Left cardiac atrium (tissue), 4 donors: Measurements from ENCODE around the gene NACAD. TPM values are rescaled to one million over a fixed set of nuclear protein-coding genes. Genes with fewer than 3 reads are reported as not detected.

Experiments used
- ATAC-seq, 2 donors: fragments of 200-7000 bp; cut with Tn5 transposase; one replicate each; pipeline ENCODE4 v1.9.1; 2020; ENCODE audit warnings: mild to moderate bottlenecking in 2 of 2, moderate library complexity in 2 of 2
- DNase-seq: peaks from one replicate; pipeline ENCODE4 v3.0.0-alpha.2; 2020
- intact Hi-C, 2 donors: fragments of 100-400 bp; cut with DNase I; formaldehyde crosslinking; loops; one replicate each; pipeline versions ENCODE4 v1.14.1 to v1.15.1; 2022 to 2023
- total RNA-seq, 2 donors: library from RNA; stranded (reverse); fragmentation: NEBNext Ultra II Directional; extraction: Animal tissue kit (Norgen Biotek cat#: 25700); gene quantifications; one replicate each; pipeline ENCODE4 v1.2.1, GENCODE V29; 2021
- donor health status: DM: no; HTN: yes; CAD: no.
- donor health status: DM: no; HTN: yes; CAD: no; lungs with severe emphysema.
- donor health status: DM: yes; HTN: yes; CAD: no.
- donor health status: Dilated cardiomyopathy.

Gene NACAD
- total RNA-seq, 2 donors from 2014 or later: 3.9 to 5.5 TPM

DNA sequence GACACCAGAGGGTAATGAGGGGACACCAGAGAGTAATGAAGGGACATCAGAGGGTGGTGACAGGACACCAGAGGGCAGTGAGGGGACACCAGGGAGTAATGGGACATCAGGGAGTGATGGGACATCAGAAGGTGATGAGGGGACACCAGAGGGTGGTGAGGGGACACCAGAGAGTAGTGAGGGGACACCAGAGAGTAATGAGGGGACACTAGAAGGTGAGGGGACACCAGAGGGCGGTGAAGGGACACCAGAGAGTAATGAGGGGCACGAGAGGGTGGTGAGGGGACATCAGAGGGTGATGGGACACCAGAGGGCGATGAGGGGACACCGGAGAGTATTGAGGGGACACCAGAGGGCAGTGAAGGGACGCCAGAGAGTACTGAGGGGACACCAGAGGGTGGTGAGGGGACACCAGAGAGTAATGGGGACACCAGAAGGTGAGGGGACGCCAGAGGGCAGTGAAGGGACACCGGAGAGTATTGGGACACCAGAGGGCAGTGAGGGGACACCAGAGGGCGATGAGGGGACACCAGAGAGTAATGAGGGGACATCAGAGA is 10.6 kb downstream of the NACAD start:
- DNase-seq: no peak
- intact Hi-C loops: no loop called here
- ATAC-seq: no peak

- DNase-seq: no peak
- no peak for ATAC-seq
- intact Hi-C loops: no loop called here
These were observed 11.2 kb downstream of the NACAD start for GRCh38 chr7:45077579-45077978.

DNA sequence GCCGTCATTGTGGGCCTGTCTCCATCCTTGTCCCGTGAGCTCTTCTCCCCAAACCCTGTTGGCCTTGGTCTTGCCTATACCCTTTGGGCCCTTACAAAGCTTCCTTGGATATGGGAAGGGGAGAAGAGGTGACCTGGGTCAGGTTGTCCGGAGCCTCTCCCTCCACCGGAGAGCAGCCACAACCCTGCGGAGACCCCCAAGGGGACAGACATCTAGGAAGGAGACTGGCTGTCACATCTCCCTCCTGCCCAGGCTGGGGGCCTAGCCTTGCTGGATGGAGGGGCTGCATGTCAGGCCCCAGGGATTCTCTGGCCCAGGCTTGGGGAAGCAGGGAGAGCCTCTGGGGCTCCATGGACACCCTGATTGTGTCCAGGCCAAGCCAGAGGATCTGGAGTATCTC is 11.8 kb downstream of the NACAD start:
- intact Hi-C loops: no loop called here
- no peak for DNase-seq

GRCh38 chr7:45075871-45076796 is 12.6 kb downstream of the NACAD start:
- DNase-seq (no peak), ATAC-seq (no peak)
- intact Hi-C loops: no loop called here

More for the DNA sequence above, 11.8 kb downstream of the NACAD start:
- no peak for ATAC-seq

- intact Hi-C loops: no loop called here
- no peak for DNase-seq
- ATAC-seq: no peak
These were observed 13.5 kb downstream of the NACAD start for GRCh38 chr7:45075355-45075644.

DNA sequence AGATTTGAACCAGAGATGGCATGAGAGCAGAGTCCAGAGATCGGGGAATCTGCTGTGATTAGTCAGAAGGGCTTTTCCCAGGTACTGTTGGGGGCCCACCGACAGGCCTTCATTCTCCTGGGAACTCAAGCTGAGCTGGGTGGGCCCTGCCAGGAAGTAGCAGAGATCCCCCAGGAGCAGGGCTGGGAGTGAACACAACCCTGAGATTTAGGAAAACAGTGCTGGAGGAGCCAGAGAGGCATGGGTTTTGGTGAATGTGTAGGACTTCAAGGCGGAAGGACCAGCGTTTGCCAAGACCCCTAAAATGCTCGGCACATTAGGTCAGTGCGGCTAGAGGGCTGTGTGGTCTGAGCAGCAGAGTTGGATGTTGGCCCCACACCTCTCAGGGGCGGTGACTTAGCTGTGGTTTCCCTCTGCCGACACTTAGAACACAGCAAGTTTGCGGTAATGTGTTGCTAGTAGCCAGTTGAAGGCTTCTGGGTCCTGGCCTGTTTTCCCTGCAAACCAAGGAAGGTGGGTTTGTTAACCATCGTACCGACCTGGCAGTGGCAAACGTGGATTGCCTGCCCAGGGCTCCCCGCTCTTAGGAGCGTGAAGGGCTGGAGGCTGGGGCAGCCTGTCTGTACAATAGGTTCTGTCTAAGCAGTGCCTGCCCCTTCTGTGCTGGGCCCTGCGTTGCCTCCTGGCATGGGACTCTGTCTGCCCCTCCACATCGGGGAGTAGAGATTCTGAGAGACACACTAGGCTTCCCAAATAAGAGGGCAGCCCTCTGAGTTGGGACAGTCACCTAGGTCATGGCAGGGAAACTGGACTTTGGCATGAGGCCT is 14.0 kb downstream of the NACAD start:
- intact Hi-C loops: no loop called here
- no peak for DNase-seq
- no peak for ATAC-seq

GRCh38 chr7:45073786-45074527 is 14.8 kb downstream of the NACAD start:
- no peak for ATAC-seq
- no peak for DNase-seq
- intact Hi-C loops: no loop called here

GRCh38 chr7:45073031-45073785 is 15.6 kb downstream of the NACAD start:
- no peak for ATAC-seq
- DNase-seq: no peak
- intact Hi-C loops: no loop called here

- ATAC-seq: no peak
- DNase-seq: no peak
- intact Hi-C loops: no loop called here
These were observed 16.4 kb downstream of the NACAD start for GRCh38 chr7:45072131-45073030.

DNA sequence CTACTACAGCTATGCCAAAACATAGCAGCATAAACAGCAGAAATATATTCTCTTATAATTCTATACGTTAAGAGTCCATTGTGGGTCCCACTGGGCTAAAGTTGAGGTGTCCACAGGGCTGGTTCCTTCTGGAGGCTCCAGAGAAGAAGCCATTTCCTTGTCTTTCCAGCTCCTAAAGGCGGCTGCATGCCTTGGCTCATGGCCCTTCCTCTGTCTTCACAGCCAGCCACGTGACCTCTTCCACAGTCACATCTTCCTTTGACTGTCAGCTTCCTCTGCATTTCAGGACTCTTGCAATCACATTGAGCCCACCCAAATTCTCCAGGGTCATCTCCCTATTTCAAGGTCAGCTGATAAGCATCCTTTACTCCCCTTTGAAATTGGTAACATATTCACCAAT is 17.2 kb downstream of the NACAD start:
- DNase-seq (no peak), ATAC-seq (no peak)
- intact Hi-C loops: no loop called here

- intact Hi-C loops: no loop called here
- no peak for DNase-seq
- no peak for ATAC-seq
These were observed 18.5 kb downstream of the NACAD start for GRCh38 chr7:45070254-45070642.

GRCh38 chr7:45069444-45070253 is 19.1 kb downstream of the NACAD start:
- no peak for ATAC-seq
- intact Hi-C loops: loop anchor here in 1 of 2 donors (10.0 kb wide), 1 partner anchor 65 kb away; the partner anchor contains the start of gene CCM2
- no peak for DNase-seq

GRCh38 chr7:45068236-45069023 is 20.3 kb downstream of the NACAD start:
- DNase-seq: no peak
- intact Hi-C loops: loop anchor here in 1 of 2 donors (10.0 kb wide), 1 partner anchor 64 kb away; the partner anchor contains the start of gene CCM2
- ATAC-seq: no peak

GRCh38 chr7:45067582-45067981 is 21.2 kb downstream of the NACAD start:
- intact Hi-C loops: loop anchor here in 1 of 2 donors (10.0 kb wide), 1 partner anchor 63 kb away; the partner anchor contains the start of gene CCM2
- ATAC-seq (no peak), DNase-seq (no peak)

DNA sequence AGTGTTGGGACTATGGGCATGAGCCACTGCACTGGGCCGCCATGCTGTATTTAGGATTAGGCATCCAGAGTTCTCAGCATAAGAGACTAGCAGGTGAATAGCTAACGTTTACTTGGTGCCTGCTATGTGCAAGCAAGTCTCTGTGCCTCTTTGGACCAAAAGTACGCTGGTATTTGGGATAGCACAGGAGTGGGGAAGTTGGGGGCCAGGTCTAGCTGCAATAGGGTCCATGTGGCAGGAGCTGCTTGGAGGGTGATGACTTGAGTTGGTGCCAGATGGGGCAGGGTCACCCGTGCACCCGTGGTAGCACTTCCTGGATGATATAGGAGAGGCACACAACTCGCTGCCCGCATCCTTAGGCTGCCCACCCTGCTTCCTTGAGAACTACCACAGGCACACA is 22.4 kb downstream of the NACAD start:
- intact Hi-C loops: loop anchor here in 1 of 2 donors (10.0 kb wide), 1 partner anchor 62 kb away; the partner anchor contains the start of gene CCM2
- ATAC-seq (no peak), DNase-seq (no peak)
